A549 (cell line): ENCODE data around the gene NADK2. TPM values are rescaled to one million over a fixed set of nuclear protein-coding genes. Genes with fewer than 3 reads are reported as not detected.
A peak's percentile ranks its signal among the peaks of the same experiment; 100 is the strongest.

Experiments used
- ATOH8 ChIP-seq: fragments of 250-450 bp; sonication (Bioruptor Pico); IDR thresholded peaks from 2 replicates; pipeline ENCODE4 v1.5.0; 2020; ENCODE audit warnings: low read depth, mild to moderate bottlenecking, moderate library complexity
- CHD2 ChIP-seq: fragments of 150-350 bp; IDR thresholded peaks from 2 replicates; pipeline ENCODE4 v1.6.1; 2014; ENCODE audit warnings: low read length; ENCODE audit not compliant: partially characterized antibody
- EHF ChIP-seq: fragments of 250-450 bp; sonication (Bioruptor Pico); IDR thresholded peaks from 2 replicates; pipeline ENCODE4 v1.5.0; 2020; ENCODE audit warnings: mild to moderate bottlenecking
- EP300 ChIP-seq, 2 experiments: fragments of >200 bp; sonication (Bioruptor Twin); formaldehyde crosslinking; IDR thresholded peaks; 2 replicates in 1 of 2; 3 replicates in 1 of 2; pipeline ENCODE4 v1.6.1; 2016 to 2017
- FOSB ChIP-seq: fragments of 250-450 bp; sonication (Bioruptor Pico); IDR thresholded peaks from 2 replicates; pipeline ENCODE4 v1.5.0; 2020; ENCODE audit warnings: mild to moderate bottlenecking, moderate library complexity
- FOXS1 ChIP-seq: fragments of 250-450 bp; sonication (Bioruptor Pico); IDR thresholded peaks from 2 replicates; pipeline ENCODE4 v1.5.0; 2020; ENCODE audit warnings: mild to moderate bottlenecking, moderate library complexity
- GATA3 ChIP-seq: IDR thresholded peaks from 2 replicates; pipeline ENCODE4 v1.6.1; 2012; ENCODE audit warnings: borderline replicate concordance
- HEYL ChIP-seq: fragments of 250-450 bp; sonication (Bioruptor Pico); IDR thresholded peaks from 2 replicates; pipeline ENCODE4 v1.8.0; 2021; ENCODE audit warnings: mild to moderate bottlenecking, moderate library complexity
- HOXB13 ChIP-seq: fragments of 250-450 bp; sonication (Bioruptor Pico); IDR thresholded peaks from 2 replicates; pipeline ENCODE4 v1.5.0; 2020; ENCODE audit warnings: low read depth, mild to moderate bottlenecking, moderate library complexity
- KDM5A ChIP-seq: fragments of 200-600 bp; sonication (generic); IDR thresholded peaks from 2 replicates; pipeline ENCODE4 v1.6.1; 2016; ENCODE audit warnings: antibody characterized with exemption, mild to moderate bottlenecking
- MAFK ChIP-seq: fragments of 450-650 bp; IDR thresholded peaks from 2 replicates; pipeline ENCODE4 v1.6.1; 2014; ENCODE audit not compliant: partially characterized antibody
- MAZ ChIP-seq: fragments of 150-350 bp; IDR thresholded peaks from 2 replicates; pipeline ENCODE4 v1.6.1; 2014; ENCODE audit warnings: antibody characterized with exemption, low read depth, low read length, borderline replicate concordance
- MYC ChIP-seq: IDR thresholded peaks from 2 replicates; pipeline ENCODE4 v1.6.1; 2012; ENCODE audit warnings: mild to moderate bottlenecking, inconsistent platforms, low read length, improper control_type of control experiment, borderline replicate concordance
- NFE2L2 ChIP-seq: fragments of 150-350 bp; conservative IDR thresholded peaks from 2 replicates; pipeline ENCODE4 v1.6.1; 2014; ENCODE audit warnings: low read length
- NR3C1 ChIP-seq: fragments of >200 bp; sonication (Bioruptor Twin); formaldehyde crosslinking; IDR thresholded peaks from 3 replicates; pipeline ENCODE4 v1.6.1; 2017
- PBX3 ChIP-seq: IDR thresholded peaks from 2 replicates; pipeline ENCODE4 v1.6.1; 2012
- POLR2A ChIP-seq: IDR thresholded peaks from 2 replicates; pipeline ENCODE4 v1.6.1; 2012; ENCODE audit warnings: mild to moderate bottlenecking, low read length
- POLR2AphosphoS2 ChIP-seq: conservative IDR thresholded peaks from 2 replicates; pipeline ENCODE4 v1.6.1; 2012; ENCODE audit warnings: low read length, improper control_type of control experiment, inconsistent platforms
- RFX5 ChIP-seq: fragments of 450-650 bp; IDR thresholded peaks from 2 replicates; pipeline ENCODE4 v1.7.1; 2014; ENCODE audit warnings: antibody characterized with exemption, mild to moderate bottlenecking, moderate library complexity
- SREBF2 ChIP-seq: fragments of 450-650 bp; IDR thresholded peaks from 2 replicates; pipeline ENCODE4 v1.6.1; 2014; ENCODE audit warnings: mild to moderate bottlenecking, moderate library complexity
- TFCP2L1 ChIP-seq: fragments of 250-450 bp; sonication (Bioruptor Pico); IDR thresholded peaks from 2 replicates; pipeline ENCODE4 v1.5.0; 2021; ENCODE audit warnings: mild to moderate bottlenecking
- TP53 ChIP-seq: fragments of 250-450 bp; sonication (Bioruptor Pico); IDR thresholded peaks from 2 replicates; pipeline ENCODE4 v1.5.0; 2021; ENCODE audit warnings: mild to moderate bottlenecking, moderate library complexity
- ZC3H11A ChIP-seq: fragments of 450-650 bp; IDR thresholded peaks from 2 replicates; pipeline ENCODE4 v1.6.1; 2014; ENCODE audit warnings: antibody characterized with exemption, mild to moderate bottlenecking
- ZFP36 ChIP-seq: fragments of 450-650 bp; IDR thresholded peaks from 2 replicates; pipeline ENCODE4 v1.6.1; 2014; ENCODE audit warnings: borderline replicate concordance; ENCODE audit not compliant: partially characterized antibody
- ZSCAN20 ChIP-seq: fragments of 250-450 bp; sonication (Bioruptor Pico); IDR thresholded peaks from 2 replicates; pipeline ENCODE4 v1.8.0; 2022; ENCODE audit warnings: mild to moderate bottlenecking, moderate library complexity
- polyA plus RNA-seq, 4 experiments: library from polyadenylated mRNA; depleted of rRNA in 3 of 4; stranded (reverse); fragments of >200 nt; fragmentation: RNase III in 1 of 4; extraction: RNeasy Plus Mini Kit Qiagen cat#74134 plus additional on column Dnase treatment in 1 of 4; gene quantifications; 2 replicates in 3 of 4; 3 replicates in 1 of 4; pipeline ENCODE4 v1.2.3, GENCODE V29; 2011 to 2017
- TF ChIP-seq, protein P1 (sequence below): fragments of >200 bp; sonication (Bioruptor Twin); formaldehyde crosslinking; IDR thresholded peaks from 3 replicates; pipeline ENCODE4 v1.6.1; 2016
- TF ChIP-seq, protein P2 (sequence below): fragments of >200 bp; sonication (Bioruptor Twin); formaldehyde crosslinking; IDR thresholded peaks from 3 replicates; pipeline ENCODE4 v1.5.1; 2016
- TF ChIP-seq, protein P3 (sequence below): IDR thresholded peaks from 2 replicates; pipeline ENCODE4 v1.6.1; 2012

Gene NADK2
- polyA plus RNA-seq, 2 of the 4 experiments (the other 2 are of a cell fraction): 12.6 to 21.9 TPM

DNA sequence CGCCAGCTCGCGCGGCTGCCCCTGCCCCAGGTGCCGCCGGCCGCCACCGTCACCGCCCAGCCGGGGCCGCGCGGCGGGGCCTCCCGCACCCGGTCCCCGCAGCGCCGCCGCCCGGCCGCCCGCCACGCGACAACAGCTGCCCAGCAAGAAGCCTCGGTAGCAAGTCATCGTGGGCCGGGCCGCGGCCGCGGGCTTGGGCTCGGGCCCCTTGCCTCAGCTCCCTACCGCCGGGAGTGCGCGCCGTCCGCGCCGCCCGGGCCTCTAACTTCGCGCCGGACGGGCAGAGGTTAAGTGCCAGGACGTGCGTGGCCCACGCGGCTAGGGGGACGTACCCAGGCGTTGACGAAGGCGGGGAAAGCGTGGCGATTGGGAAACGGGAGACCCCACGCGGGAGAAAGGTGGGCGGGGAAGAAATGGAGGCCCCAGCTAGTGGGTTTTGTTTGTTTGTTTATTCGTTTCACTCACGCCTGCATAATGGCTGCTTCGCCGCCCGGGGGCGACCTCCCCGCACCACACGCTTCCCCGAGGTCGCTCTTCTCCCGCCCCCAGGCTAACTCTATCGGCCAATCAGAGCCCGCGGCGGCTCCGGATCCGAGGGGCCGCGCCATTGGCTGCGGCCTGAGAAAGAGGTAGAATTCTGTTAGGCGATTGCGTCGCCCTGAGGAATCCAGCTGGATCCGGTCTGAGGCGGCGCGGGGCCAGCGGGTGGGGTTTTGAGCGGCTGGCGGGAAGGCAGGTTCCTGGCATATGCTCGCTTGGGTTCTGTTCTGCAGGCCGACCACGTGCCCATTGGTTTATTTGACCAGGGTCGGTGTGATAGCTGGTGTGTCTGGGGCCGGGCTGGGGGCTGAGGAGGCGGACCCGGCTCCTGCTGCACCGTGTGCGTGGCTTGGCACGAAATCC, at the start of gene NADK2 (continued):
- TF ChIP-seq, protein P1, sequence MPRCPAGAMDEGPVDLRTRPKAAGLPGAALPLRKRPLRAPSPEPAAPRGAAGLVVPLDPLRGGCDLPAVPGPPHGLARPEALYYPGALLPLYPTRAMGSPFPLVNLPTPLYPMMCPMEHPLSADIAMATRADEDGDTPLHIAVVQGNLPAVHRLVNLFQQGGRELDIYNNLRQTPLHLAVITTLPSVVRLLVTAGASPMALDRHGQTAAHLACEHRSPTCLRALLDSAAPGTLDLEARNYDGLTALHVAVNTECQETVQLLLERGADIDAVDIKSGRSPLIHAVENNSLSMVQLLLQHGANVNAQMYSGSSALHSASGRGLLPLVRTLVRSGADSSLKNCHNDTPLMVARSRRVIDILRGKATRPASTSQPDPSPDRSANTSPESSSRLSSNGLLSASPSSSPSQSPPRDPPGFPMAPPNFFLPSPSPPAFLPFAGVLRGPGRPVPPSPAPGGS: peak; percentile 80; the same call in 2 of the 3 replicates
- TF ChIP-seq MYC (peak; percentile 71; the same call in 1 of the 2 replicates), NR3C1 (no peak), GATA3 (no peak), ZFP36 (no peak), POLR2A (peak; percentile 87), CHD2 (no peak), HEYL (CRISPR knock-in tag) (no peak), NFE2L2 (no peak), MAZ (no peak), TFCP2L1 (CRISPR knock-in tag) (no peak), KDM5A (no peak), ZC3H11A (no peak), PBX3 (no peak), EHF (CRISPR knock-in tag) (no peak; the same call in 1 of the 2 replicates), EP300 (IDR thresholded peaks at IDR 0.05) (no peak), TP53 (CRISPR knock-in tag) (no peak), FOSB (CRISPR knock-in tag) (no peak), ATOH8 (peak; percentile 83; the same call in 1 of the 2 replicates), POLR2AphosphoS2 (no peak), RFX5 (no peak), HOXB13 (CRISPR knock-in tag) (peak; percentile 86), ZSCAN20 (CRISPR knock-in tag) (no peak), SREBF2 (no peak), FOXS1 (CRISPR knock-in tag) (no peak), MAFK (no peak)
- TF ChIP-seq, protein P2, sequence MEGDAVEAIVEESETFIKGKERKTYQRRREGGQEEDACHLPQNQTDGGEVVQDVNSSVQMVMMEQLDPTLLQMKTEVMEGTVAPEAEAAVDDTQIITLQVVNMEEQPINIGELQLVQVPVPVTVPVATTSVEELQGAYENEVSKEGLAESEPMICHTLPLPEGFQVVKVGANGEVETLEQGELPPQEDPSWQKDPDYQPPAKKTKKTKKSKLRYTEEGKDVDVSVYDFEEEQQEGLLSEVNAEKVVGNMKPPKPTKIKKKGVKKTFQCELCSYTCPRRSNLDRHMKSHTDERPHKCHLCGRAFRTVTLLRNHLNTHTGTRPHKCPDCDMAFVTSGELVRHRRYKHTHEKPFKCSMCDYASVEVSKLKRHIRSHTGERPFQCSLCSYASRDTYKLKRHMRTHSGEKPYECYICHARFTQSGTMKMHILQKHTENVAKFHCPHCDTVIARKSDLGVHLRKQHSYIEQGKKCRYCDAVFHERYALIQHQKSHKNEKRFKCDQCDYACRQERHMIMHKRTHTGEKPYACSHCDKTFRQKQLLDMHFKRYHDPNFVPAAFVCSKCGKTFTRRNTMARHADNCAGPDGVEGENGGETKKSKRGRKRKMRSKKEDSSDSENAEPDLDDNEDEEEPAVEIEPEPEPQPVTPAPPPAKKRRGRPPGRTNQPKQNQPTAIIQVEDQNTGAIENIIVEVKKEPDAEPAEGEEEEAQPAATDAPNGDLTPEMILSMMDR: peak; percentile 47
- TF ChIP-seq, protein P3, sequence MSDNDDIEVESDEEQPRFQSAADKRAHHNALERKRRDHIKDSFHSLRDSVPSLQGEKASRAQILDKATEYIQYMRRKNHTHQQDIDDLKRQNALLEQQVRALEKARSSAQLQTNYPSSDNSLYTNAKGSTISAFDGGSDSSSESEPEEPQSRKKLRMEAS: peak; percentile 94
- TF ChIP-seq, all 56 proteins: peak for 19
